ENCODE results near the gene STAC3.

The STAC3 gene

DNA sequence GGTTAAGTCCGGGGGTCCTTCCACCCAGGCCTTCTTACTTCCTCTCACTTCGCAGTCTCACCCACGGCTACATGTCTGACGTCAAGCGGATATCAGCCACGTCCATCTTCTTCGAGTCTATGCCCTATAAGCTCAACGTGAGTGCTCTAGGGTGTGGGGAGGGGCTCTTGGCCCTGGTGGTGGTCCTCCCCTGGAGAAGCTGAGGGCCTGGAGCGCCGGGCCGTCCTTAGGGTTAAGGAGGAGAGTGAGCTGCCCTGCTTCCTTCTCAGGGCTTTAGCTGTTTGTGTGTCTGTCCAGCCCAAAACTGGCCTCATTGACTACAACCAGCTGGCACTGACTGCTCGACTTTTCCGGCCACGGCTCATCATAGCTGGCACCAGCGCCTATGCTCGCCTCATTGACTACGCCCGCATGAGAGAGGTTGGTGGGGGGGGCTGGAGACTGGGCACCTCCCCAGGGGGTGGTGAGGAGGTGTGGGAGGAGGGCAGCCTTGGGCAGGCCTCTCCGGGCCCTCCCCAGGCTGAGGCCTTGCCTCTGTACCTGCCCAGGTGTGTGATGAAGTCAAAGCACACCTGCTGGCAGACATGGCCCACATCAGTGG lies 18.7 kb downstream of the STAC3 start:
- CTCF ChIA-PET = interaction anchor here (1.2 to 13.3 kb wide), 5 partner anchors 9 to 220 kb away, joined by 4 to 425 read pairs (median 20); partner anchors contain the start of gene NXPH4
- no peak for DNase-seq (ENCODE audit: low read depth, low spot score)
- TF ChIP-seq, protein P1, sequence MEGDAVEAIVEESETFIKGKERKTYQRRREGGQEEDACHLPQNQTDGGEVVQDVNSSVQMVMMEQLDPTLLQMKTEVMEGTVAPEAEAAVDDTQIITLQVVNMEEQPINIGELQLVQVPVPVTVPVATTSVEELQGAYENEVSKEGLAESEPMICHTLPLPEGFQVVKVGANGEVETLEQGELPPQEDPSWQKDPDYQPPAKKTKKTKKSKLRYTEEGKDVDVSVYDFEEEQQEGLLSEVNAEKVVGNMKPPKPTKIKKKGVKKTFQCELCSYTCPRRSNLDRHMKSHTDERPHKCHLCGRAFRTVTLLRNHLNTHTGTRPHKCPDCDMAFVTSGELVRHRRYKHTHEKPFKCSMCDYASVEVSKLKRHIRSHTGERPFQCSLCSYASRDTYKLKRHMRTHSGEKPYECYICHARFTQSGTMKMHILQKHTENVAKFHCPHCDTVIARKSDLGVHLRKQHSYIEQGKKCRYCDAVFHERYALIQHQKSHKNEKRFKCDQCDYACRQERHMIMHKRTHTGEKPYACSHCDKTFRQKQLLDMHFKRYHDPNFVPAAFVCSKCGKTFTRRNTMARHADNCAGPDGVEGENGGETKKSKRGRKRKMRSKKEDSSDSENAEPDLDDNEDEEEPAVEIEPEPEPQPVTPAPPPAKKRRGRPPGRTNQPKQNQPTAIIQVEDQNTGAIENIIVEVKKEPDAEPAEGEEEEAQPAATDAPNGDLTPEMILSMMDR (IDR thresholded peaks at IDR 0.05; ENCODE audit: insufficient read depth, low read length, missing control alignments) = no peak
- POLR2A ChIA-PET = interaction anchor here (1.0 to 3.4 kb wide), 2 partner anchors 7 to 9 kb away, joined by 3 to 74 read pairs; no protein-coding TSS in a partner anchor
- peak overlapping the region; percentile 2 for H3K4me3 ChIP-seq (ENCODE audit: low read depth, low read length)

DNA sequence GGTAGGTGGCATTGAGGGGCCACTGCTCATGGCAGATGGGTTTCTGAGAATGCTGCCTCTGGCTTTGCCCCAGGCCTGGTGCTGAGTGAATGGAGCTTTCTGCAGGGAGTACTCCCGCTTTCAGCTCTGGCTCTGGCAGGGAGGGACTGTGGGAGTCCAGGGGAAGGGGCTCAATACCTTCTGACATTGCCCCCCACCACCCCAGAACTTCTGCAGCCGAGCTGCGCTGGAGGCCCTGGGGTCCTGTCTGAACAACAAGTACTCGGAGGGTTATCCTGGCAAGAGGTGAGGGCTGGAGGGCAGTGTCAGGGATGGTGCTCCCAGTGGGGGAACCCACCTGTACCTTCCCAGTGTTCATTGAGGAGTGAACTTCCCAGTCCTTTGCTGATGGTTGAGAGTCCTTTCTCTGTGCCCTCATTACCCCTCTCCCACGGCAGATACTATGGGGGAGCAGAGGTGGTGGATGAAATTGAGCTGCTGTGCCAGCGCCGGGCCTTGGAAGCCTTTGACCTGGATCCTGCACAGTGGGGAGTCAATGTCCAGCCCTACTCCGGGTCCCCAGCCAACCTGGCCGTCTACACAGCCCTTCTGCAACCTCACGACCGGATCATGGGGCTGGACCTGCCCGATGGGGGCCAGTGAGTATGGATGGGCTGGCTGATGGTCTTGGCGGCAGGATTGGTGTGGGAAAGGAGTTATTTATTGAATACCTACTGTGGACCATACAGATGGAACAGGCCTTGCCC lies 19.5 kb downstream of the STAC3 start:
- DNase-seq (ENCODE audit: low read depth, low spot score) = no peak
- ChIA-PET CTCF (interaction anchor here (1.2 to 13.3 kb wide), 4 partner anchors 12 to 221 kb away, joined by 4 to 425 read pairs (median 155); partner anchors contain the start of gene NXPH4), POLR2A (interaction anchor here (1.4 to 3.4 kb wide), 5 partner anchors 8 to 227 kb away, joined by 4 to 74 read pairs (median 7); no protein-coding TSS in a partner anchor)
- TF ChIP-seq, protein P1 (IDR thresholded peaks at IDR 0.05; ENCODE audit: insufficient read depth, low read length, missing control alignments) = no peak
- H3K4me3 ChIP-seq (ENCODE audit: low read depth, low read length) = peak overlapping the region; percentile 93

DNA sequence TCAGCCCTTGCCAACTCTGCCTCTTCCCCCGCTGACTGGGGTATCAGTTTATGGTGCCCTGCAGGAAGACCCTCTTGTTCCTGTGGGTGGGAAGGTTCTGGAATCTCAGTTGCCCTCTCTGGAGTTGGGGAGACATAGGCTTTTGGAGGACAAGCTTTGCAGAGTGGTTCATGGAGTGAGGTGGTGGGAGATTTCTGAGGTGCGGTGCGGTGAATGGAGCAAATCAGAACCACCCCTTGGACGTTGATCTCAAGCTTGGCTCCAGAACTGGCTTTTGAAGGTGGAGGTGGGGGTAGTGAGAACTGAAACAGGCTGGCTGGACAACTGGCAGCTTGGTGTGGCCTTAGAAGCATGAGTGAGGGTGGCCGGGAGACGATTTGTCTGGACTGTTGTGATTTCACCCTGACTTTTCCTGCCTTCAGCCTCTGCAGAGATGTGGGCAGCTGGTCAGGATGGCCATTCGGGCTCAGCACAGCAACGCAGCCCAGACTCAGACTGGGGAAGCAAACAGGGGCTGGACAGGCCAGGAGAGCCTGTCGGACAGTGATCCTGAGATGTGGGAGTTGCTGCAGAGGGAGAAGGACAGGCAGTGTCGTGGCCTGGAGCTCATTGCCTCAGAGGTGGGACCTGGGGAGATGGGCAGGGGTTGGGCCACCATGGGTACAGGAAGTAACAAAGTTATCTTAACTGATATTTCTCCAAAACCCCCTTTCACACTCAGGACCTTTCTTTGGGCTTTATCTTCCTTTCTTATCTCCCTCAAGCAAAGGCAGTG lies 20.4 kb downstream of the STAC3 start:
- H3K4me3 ChIP-seq (ENCODE audit: low read depth, low read length) = peak overlapping the region; percentile 93
- CTCF ChIA-PET = interaction anchor here (0.7 to 13.3 kb wide), 9 partner anchors 13 to 228 kb away, joined by 3 to 425 read pairs (median 7); partner anchors contain the start of genes GLI1 and NXPH4
- TF ChIP-seq, protein P1 (IDR thresholded peaks at IDR 0.05; ENCODE audit: insufficient read depth, low read length, missing control alignments) = no peak
- no peak for DNase-seq (ENCODE audit: low read depth, low spot score)
- POLR2A ChIA-PET = interaction anchor here (0.6 to 3.4 kb wide), 14 partner anchors 9 to 228 kb away, joined by 3 to 74 read pairs (median 7); partner anchors contain the start of gene STAT6

DNA sequence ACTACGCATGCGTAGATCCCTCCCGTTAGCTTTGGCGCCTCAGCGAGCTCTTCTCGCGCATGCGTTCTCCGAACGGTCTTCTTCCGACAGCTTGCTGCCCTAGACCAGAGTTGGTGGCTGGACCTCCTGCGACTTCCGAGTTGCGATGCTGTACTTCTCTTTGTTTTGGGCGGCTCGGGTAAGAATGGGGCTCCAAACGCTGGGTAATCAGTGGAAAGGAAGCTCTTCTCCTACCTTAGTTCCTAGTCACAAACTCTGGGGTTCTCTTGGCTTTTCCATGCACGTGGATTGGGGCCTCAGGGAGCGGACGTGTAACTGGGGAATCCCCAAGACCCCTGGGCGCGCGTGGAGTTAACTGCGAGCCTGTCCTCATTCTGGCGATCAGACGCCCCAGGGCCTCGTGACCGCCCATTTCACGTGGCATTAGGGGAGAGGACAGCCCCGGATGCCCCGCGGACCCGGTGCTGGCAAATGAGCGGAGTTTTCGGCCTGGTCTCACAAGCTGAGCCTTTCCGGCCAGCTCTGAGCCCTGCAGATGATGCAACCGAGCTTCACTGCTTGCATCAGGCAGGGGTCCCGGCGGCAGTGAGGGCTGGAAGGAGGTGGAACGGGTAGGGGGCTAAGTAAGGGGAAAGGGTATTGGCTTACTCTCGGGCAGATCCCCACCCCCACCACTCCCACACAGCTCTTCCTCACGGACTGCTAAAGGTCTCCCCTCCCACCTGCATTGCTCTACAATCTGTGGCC lies 21.2 kb downstream of the STAC3 start, which contains the start of gene SHMT2:
SHMT2 (plus strand) TSS at position 78 of the 747 bp plus-strand sequence; CDS start at position 146, 68 bp downstream.
- peak within 1 kb of the TSS; percentile 93 for H3K4me3 ChIP-seq (ENCODE audit: low read depth, low read length)
- peak; percentile 78 for DNase-seq (ENCODE audit: low read depth, low spot score)
- ChIA-PET POLR2A (interaction anchor here (0.6 to 3.4 kb wide), 19 partner anchors 9 to 229 kb away, joined by 3 to 74 read pairs (median 5); partner anchors contain the start of genes LRP1 and STAT6), CTCF (interaction anchor here (0.7 to 13.3 kb wide), 14 partner anchors 13 to 229 kb away, joined by 3 to 425 read pairs (median 4); partner anchors contain the start of genes GLI1 and NXPH4)
- TF ChIP-seq, protein P1 (IDR thresholded peaks at IDR 0.05; ENCODE audit: insufficient read depth, low read length, missing control alignments) = no peak

DNA sequence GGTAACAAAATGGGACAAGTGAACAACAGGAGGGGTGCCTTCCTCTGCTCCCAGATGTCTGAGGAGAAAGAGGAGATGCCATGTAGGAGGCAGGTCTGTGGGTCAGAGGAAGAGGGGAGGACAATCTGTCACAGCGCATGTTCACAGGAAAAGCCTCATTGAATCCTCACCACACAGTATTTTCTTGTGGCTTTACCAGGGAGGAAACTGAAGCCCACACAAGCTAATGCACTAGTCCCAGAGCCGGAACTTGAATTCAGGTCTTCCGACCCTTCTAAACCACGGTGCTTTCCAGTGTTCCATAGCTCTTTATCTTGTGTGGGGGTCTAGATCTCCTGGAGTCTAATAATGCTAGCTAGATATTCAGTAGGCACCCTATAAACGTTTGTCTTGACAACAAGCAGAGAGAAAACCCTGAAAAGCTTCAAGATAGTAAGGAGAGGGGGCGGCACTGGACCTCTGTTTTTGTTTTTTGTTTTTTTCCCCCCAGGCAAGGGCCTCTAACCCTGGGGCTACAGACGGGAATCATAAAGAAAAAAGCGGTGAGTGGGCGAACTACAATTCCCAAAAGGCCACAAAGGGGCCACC lies 21.8 kb downstream of the STAC3 start:
- DNase-seq (ENCODE audit: low read depth, low spot score) = no peak
- ChIA-PET POLR2A (interaction anchor here (0.8 to 3.4 kb wide), 16 partner anchors 10 to 141 kb away, joined by 3 to 74 read pairs (median 6); partner anchors contain the start of genes LRP1 and STAT6), CTCF (interaction anchor here (0.9 to 13.3 kb wide), 10 partner anchors 14 to 230 kb away, joined by 3 to 425 read pairs (median 6); partner anchors contain the start of genes GLI1 and NXPH4)
- TF ChIP-seq, protein P1 (IDR thresholded peaks at IDR 0.05; ENCODE audit: insufficient read depth, low read length, missing control alignments) = no peak
- peak overlapping the region; percentile 93 for H3K4me3 ChIP-seq (ENCODE audit: low read depth, low read length)

Measured in AG04449 (cell line).